ENCODE data around the gene TRAFD1.
"Not testable (repeated sequence)": the region's sequence is repeated elsewhere in the genome, so short reads cannot be mapped to it uniquely, and the experiment has no call there.

Gene TRAFD1

DNA sequence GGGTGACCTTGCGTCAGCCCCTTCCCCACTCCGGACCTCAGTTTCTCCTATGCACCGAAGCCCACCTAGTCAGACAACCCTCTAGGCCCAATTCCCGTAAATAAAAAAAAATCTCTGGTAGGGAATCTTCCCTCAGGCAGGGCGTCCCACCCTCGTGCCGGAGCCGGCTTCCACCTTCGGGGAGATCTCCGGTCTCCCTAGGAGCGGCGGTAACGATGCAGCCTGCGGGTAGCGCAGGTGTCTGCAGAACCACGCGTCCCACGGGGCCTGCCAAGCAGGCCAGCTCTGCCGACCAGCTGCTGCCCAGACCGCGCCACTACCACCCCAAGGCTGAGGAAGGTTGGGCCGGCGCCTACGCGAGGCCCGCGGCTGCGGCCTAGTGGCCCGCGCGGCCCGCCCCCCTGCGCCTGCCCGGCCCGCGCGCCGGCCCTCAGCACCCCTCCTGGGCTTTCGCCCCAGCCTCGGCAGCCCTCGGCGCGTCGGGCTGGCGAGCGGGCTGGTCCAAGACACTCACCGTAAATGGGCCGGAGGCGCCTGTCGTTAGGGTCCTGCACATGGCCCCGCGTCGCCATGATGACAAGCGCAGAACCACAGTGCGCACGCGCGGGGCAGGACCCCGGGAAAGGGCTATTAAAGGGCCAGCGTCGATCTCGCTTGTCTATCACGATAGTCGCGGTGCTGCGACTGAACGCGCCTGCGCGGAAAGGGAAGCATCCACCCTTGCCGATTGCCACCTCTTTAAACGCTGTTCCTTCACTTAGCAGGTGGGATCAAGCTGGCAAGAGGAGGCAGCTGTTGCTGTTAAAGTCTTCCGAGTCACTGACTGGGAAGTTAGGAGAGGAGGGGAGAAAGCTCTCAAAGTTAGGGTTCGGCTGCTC lies 16.9 kb upstream of the TRAFD1 start, which contains the start of gene NAA25:
Gene NAA25 (minus strand): TSS at position 582 of the 878 bp plus-strand sequence. CDS start 10 bp downstream, at position 572.
- peaks cover 69% of the 10 kb centered on the region for H3K4me1 Mint-ChIP-seq (ENCODE audit: low read depth)
- H3K27ac Mint-ChIP-seq: peak within 1 kb of the TSS; percentile 99
- no peaks in the 10 kb centered on the region for H3K27me3 Mint-ChIP-seq
- peak within 1 kb of the TSS; percentile 91 for H3K4me3 Mint-ChIP-seq
- H3K36me3 Mint-ChIP-seq (ENCODE audit: low read depth): peaks cover 34% of the 10 kb centered on the region
- no peaks in the 10 kb centered on the region for H3K9me3 Mint-ChIP-seq

DNA sequence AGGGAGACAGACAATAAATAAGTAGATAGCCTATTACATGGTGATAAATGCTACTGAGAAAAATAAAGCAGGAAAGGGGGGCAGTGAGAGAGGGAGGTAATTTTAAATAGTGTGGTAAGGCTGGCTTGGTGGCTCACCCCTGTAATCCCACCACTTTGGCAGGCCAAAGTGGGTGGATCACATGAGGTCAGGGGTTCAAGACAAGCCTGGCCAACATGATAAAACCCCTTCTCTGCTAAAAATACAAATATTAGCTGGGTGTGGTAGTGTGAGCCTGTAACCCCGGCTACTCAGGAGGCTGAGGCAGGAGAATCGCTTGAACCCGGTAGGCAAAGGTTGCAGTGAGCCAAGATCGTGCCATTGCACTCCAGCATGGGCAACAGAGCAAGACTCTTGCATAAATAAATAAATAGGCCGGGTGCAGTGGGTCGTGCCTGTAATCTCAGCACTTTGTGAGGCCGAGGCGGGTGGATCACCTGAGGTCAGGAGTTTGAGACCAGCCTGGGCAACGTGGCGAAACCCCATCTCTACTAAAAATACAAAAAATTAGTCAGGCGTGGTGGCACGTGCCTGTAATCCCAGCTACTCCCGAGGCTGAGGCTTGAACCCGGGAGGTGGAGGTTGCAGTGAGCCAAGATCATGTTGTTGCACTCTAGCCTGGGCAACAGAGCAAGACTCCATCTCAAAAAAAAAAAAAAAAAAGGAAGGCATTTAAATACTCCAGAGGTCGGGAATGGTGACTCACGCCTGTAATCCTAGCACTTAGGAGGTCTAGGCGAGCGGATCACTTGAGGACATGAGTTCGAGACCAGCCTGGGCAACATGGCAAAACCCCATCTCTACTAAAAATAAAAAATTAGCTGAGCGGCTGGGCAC lies 14.3 kb upstream of the TRAFD1 start:
- H3K36me3 Mint-ChIP-seq (ENCODE audit: low read depth): peaks cover 15% of the 10 kb centered on the region
- H3K4me1 Mint-ChIP-seq (ENCODE audit: low read depth): peaks cover 47% of the 10 kb centered on the region
- not testable (repeated sequence) for H3K9me3 Mint-ChIP-seq, H3K27me3 Mint-ChIP-seq, H3K4me3 Mint-ChIP-seq, H3K27ac Mint-ChIP-seq

- Mint-ChIP-seq H3K36me3 (ENCODE audit: low read depth) (peaks cover 9% of the 10 kb centered on the region), H3K9me3 (no peaks in the 10 kb centered on the region), H3K4me3 (no peak overlapping the region), H3K27ac (peak overlapping the region; percentile 62), H3K27me3 (no peaks in the 10 kb centered on the region), H3K4me1 (ENCODE audit: low read depth) (peaks cover 44% of the 10 kb centered on the region)
These were observed 13.4 kb upstream of the TRAFD1 start for GRCh38 chr12:112111931-112112330.

- Mint-ChIP-seq H3K36me3 (ENCODE audit: low read depth) (peaks cover 3% of the 10 kb centered on the region), H3K4me3 (no peak overlapping the region), H3K27ac (peak overlapping the region; percentile 62), H3K4me1 (ENCODE audit: low read depth) (peaks cover 40% of the 10 kb centered on the region), H3K9me3 (no peaks in the 10 kb centered on the region), H3K27me3 (no peaks in the 10 kb centered on the region)
These were observed 12.8 kb upstream of the TRAFD1 start for GRCh38 chr12:112112409-112113133.

GRCh38 chr12:112115259-112116045 lies 9.9 kb upstream of the TRAFD1 start:
- Mint-ChIP-seq H3K4me1 (ENCODE audit: low read depth) (peaks cover 24% of the 10 kb centered on the region), H3K27ac (no peak overlapping the region), H3K27me3 (no peaks in the 10 kb centered on the region), H3K4me3 (no peak overlapping the region), H3K36me3 (ENCODE audit: low read depth) (no peaks in the 10 kb centered on the region), H3K9me3 (no peaks in the 10 kb centered on the region)

GRCh38 chr12:112116232-112117060 lies 8.9 kb upstream of the TRAFD1 start:
- Mint-ChIP-seq H3K27ac (peak overlapping the region; percentile 55), H3K4me3 (no peak overlapping the region), H3K36me3 (ENCODE audit: low read depth) (no peaks in the 10 kb centered on the region), H3K4me1 (ENCODE audit: low read depth) (peaks cover 21% of the 10 kb centered on the region), H3K9me3 (no peaks in the 10 kb centered on the region), H3K27me3 (no peaks in the 10 kb centered on the region)

GRCh38 chr12:112117685-112118084 lies 7.7 kb upstream of the TRAFD1 start:
- no peak overlapping the region for H3K4me3 Mint-ChIP-seq
- no peak overlapping the region for H3K27ac Mint-ChIP-seq
- no peaks in the 10 kb centered on the region for H3K36me3 Mint-ChIP-seq (ENCODE audit: low read depth)
- H3K9me3 Mint-ChIP-seq: no peaks in the 10 kb centered on the region
- H3K27me3 Mint-ChIP-seq: no peaks in the 10 kb centered on the region
- peaks cover 12% of the 10 kb centered on the region for H3K4me1 Mint-ChIP-seq (ENCODE audit: low read depth)

DNA sequence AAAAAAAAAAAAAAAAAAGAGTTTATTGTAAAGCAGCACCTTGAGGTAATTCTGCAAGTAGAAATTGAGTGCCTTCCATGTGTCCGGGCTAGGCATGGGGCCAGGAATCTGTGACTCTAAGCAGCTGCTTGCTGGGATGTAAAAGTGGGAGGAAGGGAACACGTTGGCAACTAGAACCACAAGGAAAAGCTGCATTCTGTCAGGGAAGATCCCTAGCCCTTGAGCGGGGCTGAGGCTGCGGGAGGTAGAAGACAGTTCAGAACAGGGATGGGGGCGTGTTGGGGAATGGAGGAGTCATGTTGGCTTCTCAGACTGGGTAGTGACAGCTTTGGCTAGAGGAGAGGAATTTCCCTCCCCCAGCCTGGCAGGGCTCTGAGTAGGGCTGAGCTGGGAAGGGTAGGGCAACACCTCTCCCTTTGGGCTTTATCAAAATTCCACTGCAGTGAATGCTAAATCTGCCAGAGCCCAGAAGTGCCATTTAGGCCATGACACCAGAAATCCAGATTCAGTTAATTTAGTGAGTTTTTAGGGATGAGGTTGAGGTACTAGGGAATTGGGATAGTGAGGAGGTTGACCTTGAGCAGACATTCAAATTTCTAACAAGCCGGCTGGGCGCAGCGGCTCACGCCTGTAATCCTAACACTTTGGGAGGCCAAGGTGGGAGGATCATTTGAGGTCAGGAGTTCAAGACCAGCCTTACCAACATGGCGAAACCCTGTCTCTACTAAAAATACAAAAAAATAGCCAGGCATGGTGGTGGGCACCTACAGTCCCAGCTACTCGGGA lies 3.4 kb upstream of the TRAFD1 start:
- H3K36me3 Mint-ChIP-seq (ENCODE audit: low read depth): peaks cover 2% of the 10 kb centered on the region
- H3K4me1 Mint-ChIP-seq (ENCODE audit: low read depth): peaks cover 15% of the 10 kb centered on the region
- no peak overlapping the region for H3K4me3 Mint-ChIP-seq
- no peaks in the 10 kb centered on the region for H3K27me3 Mint-ChIP-seq
- no peaks in the 10 kb centered on the region for H3K9me3 Mint-ChIP-seq
- H3K27ac Mint-ChIP-seq: peak overlapping the region; percentile 68

DNA sequence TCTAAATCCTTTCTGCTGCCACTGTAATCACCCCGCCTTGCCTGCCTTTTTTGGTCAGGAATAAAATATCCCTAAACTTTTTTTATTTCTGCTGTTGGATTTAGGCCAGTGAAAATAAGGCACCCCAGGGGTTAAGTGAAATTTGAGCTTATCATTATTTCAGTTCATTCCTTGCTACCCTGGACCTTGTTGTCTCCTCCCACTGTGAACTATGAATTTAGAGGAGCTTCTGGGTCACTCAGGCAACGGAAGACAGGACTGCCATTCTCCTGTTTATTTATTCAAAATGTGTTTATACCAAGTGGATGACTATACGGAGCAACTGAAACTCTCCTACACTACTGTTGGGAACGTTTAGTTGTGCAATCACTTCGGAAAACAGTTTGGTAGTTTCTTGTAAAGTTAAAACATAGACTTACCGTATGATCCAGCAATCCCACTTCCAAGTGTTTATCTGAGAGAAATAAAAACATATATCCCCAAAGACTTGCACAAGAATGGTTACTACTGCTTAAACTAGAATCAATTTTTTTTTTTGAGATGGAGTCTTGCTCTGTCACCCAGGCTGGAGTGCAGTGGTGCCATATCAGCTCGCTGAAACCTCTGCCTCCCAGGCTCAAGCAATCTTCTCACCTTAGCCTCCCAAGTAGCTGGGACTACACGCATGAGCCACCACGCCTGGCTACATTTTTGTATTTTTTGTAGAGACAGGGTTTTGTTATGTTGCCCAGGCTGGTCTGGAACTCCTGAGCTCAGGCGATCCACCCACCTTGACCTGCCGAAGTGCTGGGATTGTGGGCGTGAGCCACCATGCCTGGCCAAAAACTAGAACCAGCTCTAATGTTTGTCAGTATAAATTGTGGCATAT lies 2.3 kb upstream of the TRAFD1 start:
- no peaks in the 10 kb centered on the region for H3K27me3 Mint-ChIP-seq
- peaks cover 22% of the 10 kb centered on the region for H3K4me1 Mint-ChIP-seq (ENCODE audit: low read depth)
- no peaks in the 10 kb centered on the region for H3K9me3 Mint-ChIP-seq
- H3K36me3 Mint-ChIP-seq (ENCODE audit: low read depth): peaks cover 5% of the 10 kb centered on the region
- no peak overlapping the region for H3K4me3 Mint-ChIP-seq
- no peak overlapping the region for H3K27ac Mint-ChIP-seq

GRCh38 chr12:112124918-112125249 lies 476 bp upstream of the TRAFD1 start:
- no peaks in the 10 kb centered on the region for H3K9me3 Mint-ChIP-seq
- no peaks in the 10 kb centered on the region for H3K27me3 Mint-ChIP-seq
- H3K36me3 Mint-ChIP-seq (ENCODE audit: low read depth): peaks cover 5% of the 10 kb centered on the region
- H3K4me1 Mint-ChIP-seq (ENCODE audit: low read depth): peaks cover 40% of the 10 kb centered on the region
- H3K27ac Mint-ChIP-seq: no peak overlapping the region
- no peak overlapping the region for H3K4me3 Mint-ChIP-seq

DNA sequence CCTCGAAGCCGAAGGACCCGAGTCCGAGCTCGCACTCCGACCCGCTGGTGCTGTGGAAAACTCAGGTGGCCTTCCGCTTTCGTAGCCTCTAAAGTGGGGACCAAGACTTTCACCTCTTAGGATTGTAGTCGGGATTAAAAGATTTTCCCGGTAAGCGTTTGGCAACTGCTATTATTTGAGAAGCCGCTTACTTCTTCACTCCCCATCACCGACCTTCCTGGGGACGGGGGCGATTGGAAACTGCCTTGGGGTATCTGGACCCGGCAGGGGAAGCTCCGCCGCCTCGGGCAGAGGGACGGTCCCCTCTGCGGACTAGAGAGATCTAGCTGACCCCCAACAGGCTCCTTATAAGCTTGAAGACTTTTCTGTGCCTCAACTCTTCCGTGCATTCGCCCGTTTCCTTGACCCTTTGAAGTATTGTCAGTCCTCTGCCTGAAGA lies 659 bp downstream of the TRAFD1 start:
- Mint-ChIP-seq H3K4me3 (peak overlapping the region; percentile 83), H3K36me3 (ENCODE audit: low read depth) (peaks cover 6% of the 10 kb centered on the region), H3K27me3 (no peaks in the 10 kb centered on the region), H3K27ac (peak overlapping the region; percentile 93), H3K4me1 (ENCODE audit: low read depth) (peaks cover 51% of the 10 kb centered on the region), H3K9me3 (no peaks in the 10 kb centered on the region)

GRCh38 chr12:112126911-112127310 lies 1.6 kb downstream of the TRAFD1 start:
- H3K27me3 Mint-ChIP-seq: no peaks in the 10 kb centered on the region
- H3K4me3 Mint-ChIP-seq: peak overlapping the region; percentile 83
- peaks cover 60% of the 10 kb centered on the region for H3K4me1 Mint-ChIP-seq (ENCODE audit: low read depth)
- H3K27ac Mint-ChIP-seq: peak overlapping the region; percentile 93
- no peaks in the 10 kb centered on the region for H3K9me3 Mint-ChIP-seq
- peaks cover 13% of the 10 kb centered on the region for H3K36me3 Mint-ChIP-seq (ENCODE audit: low read depth)
